ENCODE measurements around the gene PCDHGA1. TPM values are rescaled to one million over a fixed set of nuclear protein-coding genes. Genes with fewer than 3 reads are reported as not detected.
A peak's percentile ranks its signal among the peaks of the same experiment; 100 is the strongest.
"Not testable (repeated sequence)": the region's sequence is repeated elsewhere in the genome, so short reads cannot be mapped to it uniquely, and the experiment has no call there.

Gene PCDHGA1
- polyA plus RNA-seq, 1 donor from 2014 or later, result not detected

- Mint-ChIP-seq H3K4me1 (peaks cover 5 to 17% (median 10%) of the 10 kb centered on the region in 3 donors), H3K27ac (peak within 1 kb of the TSS; percentile 14 to 76 (median 68)), H3K4me3 (peak within 1 kb of the TSS; percentile 89 to 95 (median 92)), H3K9me3 (peaks cover 10 to 38% (median 22%) of the 10 kb centered on the region in 3 donors), H3K27me3 (peaks cover 51% of the 10 kb centered on the region), H3K36me3 (peaks cover 3% of the 10 kb centered on the region)
Measured at GRCh38 chr5:141359790-141360426, 29.6 kb downstream of the PCDHGA1 start, which contains the start of gene PCDHGB2. TSS of gene PCDHGB2 (plus strand) at chr5:141359994. CDS start at chr5:141360136, 142 bp downstream.

- peaks cover 52% of the 10 kb centered on the region for H3K27me3 Mint-ChIP-seq
- peak overlapping the region in 1 of 3 donors; percentile 76 for H3K27ac Mint-ChIP-seq
- H3K4me1 Mint-ChIP-seq, result peaks cover 5 to 17% (median 10%) of the 10 kb centered on the region in 3 donors
- H3K4me3 Mint-ChIP-seq, result peak overlapping the region; percentile 58 to 89 (median 69)
- peaks cover 12 to 42% (median 27%) of the 10 kb centered on the region in 3 donors for H3K9me3 Mint-ChIP-seq
- H3K36me3 Mint-ChIP-seq, result peaks cover 3% of the 10 kb centered on the region
Measured at GRCh38 chr5:141360685-141361084, 30.4 kb downstream of the PCDHGA1 start.

GRCh38 chr5:141362719-141363118, 32.4 kb downstream of the PCDHGA1 start:
- Mint-ChIP-seq H3K4me3 (peak overlapping the region; percentile 14 to 91 (median 42)), H3K4me1 (peaks cover 5 to 17% (median 10%) of the 10 kb centered on the region in 3 donors), H3K27me3 (peaks cover 53% of the 10 kb centered on the region), H3K36me3 (peaks cover 3% of the 10 kb centered on the region), H3K9me3 (peaks cover 12 to 40% (median 20%) of the 10 kb centered on the region in 3 donors), H3K27ac (peak overlapping the region; percentile 36 to 87 (median 67))

GRCh38 chr5:141363952-141364660, 33.8 kb downstream of the PCDHGA1 start, which contains the start of gene PCDHGA5:
TSS of gene PCDHGA5 (plus strand) at chr5:141364162. CDS start at chr5:141364331, 169 bp downstream.
- Mint-ChIP-seq H3K9me3 (peaks cover 11 to 40% (median 20%) of the 10 kb centered on the region in 3 donors), H3K27me3 (peaks cover 49% of the 10 kb centered on the region), H3K4me1 (peaks cover 5 to 17% (median 10%) of the 10 kb centered on the region in 3 donors), H3K36me3 (peaks cover 3% of the 10 kb centered on the region), H3K4me3 (peak within 1 kb of the TSS in 1 of 4 donors; percentile 39), H3K27ac (peak within 1 kb of the TSS in 2 of 3 donors; percentile 63 to 64)

GRCh38 chr5:141366016-141366896, 35.9 kb downstream of the PCDHGA1 start:
- Mint-ChIP-seq H3K9me3 (peaks cover 4 to 27% (median 14%) of the 10 kb centered on the region in 3 donors), H3K27ac (peak overlapping the region in 2 of 3 donors; percentile 50 to 56), H3K27me3 (peaks cover 38% of the 10 kb centered on the region), H3K4me3 (peak overlapping the region in 1 of 4 donors; percentile 12), H3K4me1 (peaks cover 6 to 12% (median 8%) of the 10 kb centered on the region in 3 donors), H3K36me3 (peaks cover 2% of the 10 kb centered on the region)

GRCh38 chr5:141369994-141370848, 39.9 kb downstream of the PCDHGA1 start, which contains the start of gene PCDHGB3:
TSS of gene PCDHGB3 (plus strand) at chr5:141370242. CDS start at chr5:141370395, 153 bp downstream.
- peak within 1 kb of the TSS; percentile 88 to 97 (median 92) for H3K4me3 Mint-ChIP-seq
- H3K36me3 Mint-ChIP-seq, result peaks cover 4% of the 10 kb centered on the region
- H3K9me3 Mint-ChIP-seq, result peaks cover 8 to 14% (median 13%) of the 10 kb centered on the region in 3 donors
- H3K27me3 Mint-ChIP-seq, result peaks cover 35% of the 10 kb centered on the region
- peaks cover 2 to 5% (median 4%) of the 10 kb centered on the region in 3 donors for H3K4me1 Mint-ChIP-seq
- H3K27ac Mint-ChIP-seq, result peak within 1 kb of the TSS; percentile 67 to 74 (median 72)

- Mint-ChIP-seq H3K4me3 (peak overlapping the region in 2 of 4 donors; percentile 15 to 55), H3K27me3 (peaks cover 23% of the 10 kb centered on the region), H3K36me3 (peaks cover 7% of the 10 kb centered on the region), H3K27ac (no peak overlapping the region), H3K4me1 (peaks cover 2 to 5% (median 4%) of the 10 kb centered on the region in 3 donors), H3K9me3 (peaks cover 6 to 17% (median 11%) of the 10 kb centered on the region in 3 donors)
Measured at GRCh38 chr5:141371572-141372475, 41.5 kb downstream of the PCDHGA1 start.

- Mint-ChIP-seq H3K27ac (peak within 1 kb of the TSS in 1 of 3 donors; percentile 65), H3K4me3 (peak within 1 kb of the TSS in 3 of 4 donors; percentile 27 to 79 (median 63)), H3K27me3 (peaks cover 21% of the 10 kb centered on the region), H3K4me1 (peaks cover 2 to 5% (median 4%) of the 10 kb centered on the region in 3 donors), H3K36me3 (peaks cover 7% of the 10 kb centered on the region), H3K9me3 (peaks cover 6 to 15% (median 11%) of the 10 kb centered on the region in 3 donors)
Measured at GRCh38 chr5:141373673-141374317, 43.5 kb downstream of the PCDHGA1 start, which contains the start of gene PCDHGA6. TSS of gene PCDHGA6 (plus strand) at chr5:141373891. CDS start at chr5:141374084, 193 bp downstream.

GRCh38 chr5:141374627-141375026, 44.3 kb downstream of the PCDHGA1 start:
- H3K27me3 Mint-ChIP-seq, result peaks cover 22% of the 10 kb centered on the region
- peaks cover 8 to 15% (median 11%) of the 10 kb centered on the region in 3 donors for H3K9me3 Mint-ChIP-seq
- peaks cover 2 to 5% (median 4%) of the 10 kb centered on the region in 3 donors for H3K4me1 Mint-ChIP-seq
- no peak overlapping the region for H3K27ac Mint-ChIP-seq
- peaks cover 7% of the 10 kb centered on the region for H3K36me3 Mint-ChIP-seq
- H3K4me3 Mint-ChIP-seq, result peak overlapping the region in 1 of 4 donors; percentile 27

GRCh38 chr5:141375444-141376155, 45.3 kb downstream of the PCDHGA1 start:
- Mint-ChIP-seq H3K27me3 (peaks cover 22% of the 10 kb centered on the region), H3K9me3 (peaks cover 8 to 15% (median 11%) of the 10 kb centered on the region in 3 donors)
- H3K4me3 Mint-ChIP-seq, H3K36me3 Mint-ChIP-seq, H3K4me1 Mint-ChIP-seq, H3K27ac Mint-ChIP-seq: not testable (repeated sequence)

- peak within 1 kb of the TSS; percentile 81 to 94 (median 90) for H3K4me3 Mint-ChIP-seq
- H3K36me3 Mint-ChIP-seq, result peaks cover 1% of the 10 kb centered on the region
- H3K27ac Mint-ChIP-seq, result peak within 1 kb of the TSS in 2 of 3 donors; percentile 19 to 76
- peaks cover 0 to 2% (median 2%) of the 10 kb centered on the region in 3 donors for H3K4me1 Mint-ChIP-seq
- peaks cover 26% of the 10 kb centered on the region for H3K27me3 Mint-ChIP-seq
- H3K9me3 Mint-ChIP-seq, result peaks cover 4 to 15% (median 8%) of the 10 kb centered on the region in 3 donors
Measured at GRCh38 chr5:141382469-141383294, 52.4 kb downstream of the PCDHGA1 start, which contains the start of gene PCDHGA7. TSS of gene PCDHGA7 (plus strand) at chr5:141382742. CDS start at chr5:141382900, 158 bp downstream.
